GM12878 (cell line): ENCODE data around the gene PAF1. TPM values are rescaled to one million over a fixed set of nuclear protein-coding genes. Genes with fewer than 3 reads are reported as not detected.
A peak's percentile ranks its signal among the peaks of the same experiment; 100 is the strongest.

ENCODE experiments used
- BCL11A ChIP-seq: IDR thresholded peaks from 2 replicates; pipeline ENCODE4 v1.6.1; 2011; ENCODE audit warnings: low read depth, low read length
- CREB1 ChIP-seq: IDR thresholded peaks from 2 replicates; pipeline ENCODE4 v1.6.1; 2012; ENCODE audit warnings: low read depth, mild to moderate bottlenecking, inconsistent platforms
- E2F4 ChIP-seq: IDR thresholded peaks from 2 replicates; pipeline ENCODE4 v1.6.1; 2012; ENCODE audit warnings: low read depth, low read length, improper control_type of control experiment
- EP300 ChIP-seq, 2 experiments: fragments of 150-350 bp in 1 of 2; IDR thresholded peaks; 2 replicates each; pipeline ENCODE4 v1.6.1; 2011 to 2012; ENCODE audit warnings: low read depth in 2 of 2, low read length in 2 of 2, borderline replicate concordance in 1 of 2, improper control_type of control experiment in 1 of 2, inconsistent platforms in 1 of 2; ENCODE audit not compliant: control insufficient read depth in 1 of 2
- ESRRA ChIP-seq: IDR thresholded peaks from 2 replicates; pipeline ENCODE4 v1.6.1; 2012; ENCODE audit warnings: mild to moderate bottlenecking, low read length, improper control_type of control experiment
- IRF3 ChIP-seq: fragments of 450-650 bp; IDR thresholded peaks from 2 replicates; pipeline ENCODE4 v1.6.1; 2014; ENCODE audit warnings: mild to moderate bottlenecking
- MEF2A ChIP-seq: IDR thresholded peaks from 2 replicates; pipeline ENCODE4 v1.6.1; 2011; ENCODE audit warnings: low read depth, mild to moderate bottlenecking, low read length, moderate library complexity; ENCODE audit not compliant: insufficient read depth
- MTA2 ChIP-seq: fragments of 450-650 bp; IDR thresholded peaks from 2 replicates; pipeline ENCODE4 v1.6.1; 2016; ENCODE audit warnings: low read depth, mild to moderate bottlenecking, moderate library complexity
- PML ChIP-seq: IDR thresholded peaks from 2 replicates; pipeline ENCODE4 v1.6.1; 2012; ENCODE audit warnings: low read length, inconsistent platforms
- POLR2AphosphoS2 ChIP-seq: IDR thresholded peaks from 2 replicates; pipeline ENCODE4 v1.6.1; 2011; ENCODE audit warnings: low read depth, mild to moderate bottlenecking, low read length, improper control_type of control experiment, moderate library complexity
- PRDM15 ChIP-seq: fragments of 450-650 bp; formaldehyde crosslinking; IDR thresholded peaks from 2 replicates; pipeline ENCODE4 v1.4.0; 2020; ENCODE audit warnings: mild to moderate bottlenecking, moderate library complexity
- RBBP5 ChIP-seq: fragments of 200-600 bp; sonication (generic); conservative IDR thresholded peaks from 2 replicates; pipeline ENCODE4 v1.6.1; 2016
- RELA ChIP-seq: fragments of 450-650 bp; IDR thresholded peaks from 2 replicates; pipeline ENCODE4 v1.8.0; 2014; ENCODE audit warnings: borderline replicate concordance; ENCODE audit not compliant: partially characterized antibody
- TCF3 ChIP-seq: IDR thresholded peaks from 2 replicates; pipeline ENCODE4 v1.6.1; 2012; ENCODE audit warnings: low read depth, mild to moderate bottlenecking, low read length, borderline replicate concordance; ENCODE audit not compliant: insufficient read depth
- USF2 ChIP-seq: IDR thresholded peaks from 2 replicates; pipeline ENCODE4 v1.6.1; 2011; ENCODE audit warnings: low read depth, low read length, improper control_type of control experiment, borderline replicate concordance
- ZBTB40 ChIP-seq: fragments of 450-650 bp; IDR thresholded peaks from 2 replicates; pipeline ENCODE4 v1.6.1; 2016; ENCODE audit warnings: mild to moderate bottlenecking, moderate library complexity, borderline replicate concordance
- ZSCAN29 ChIP-seq: fragments of 450-650 bp; IDR thresholded peaks from 2 replicates; pipeline ENCODE4 v1.6.1; 2017; ENCODE audit warnings: mild to moderate bottlenecking, moderate library complexity
- polyA plus RNA-seq, 11 experiments: library from polyadenylated mRNA; depleted of rRNA in 4 of 11; unstranded in 6 of 11; stranded (reverse) in 5 of 11; fragments of >200 nt; fragmentation: Nextera tagmentation in 4 of 11; fragmentation: Illumina TruSeq in 1 of 11; extraction: Ambion mirVana in 4 of 11; extraction: Trizol in 1 of 11; gene quantifications; 1 replicate in 1 of 11; 2 replicates in 10 of 11; pipeline versions ENCODE4 v1.2.1 to v1.2.3, GENCODE V29; 2011 to 2016; ENCODE audit warnings: inconsistent platforms in 2 of 11, missing spikeins in 2 of 11, low read depth in 1 of 11
- total RNA-seq, 4 experiments: library from RNA; depleted of rRNA in 3 of 4; stranded (reverse); fragments of >200 nt in 3 of 4; fragmentation: Illumina TruSeq in 1 of 4; extraction: Trizol in 1 of 4; gene quantifications; 2 replicates each; pipeline versions ENCODE4 v1.2.1 to v1.2.3, GENCODE V29; 2013 to 2021

The PAF1 gene
- total and polyA plus RNA-seq, 10 of the 15 experiments (the other 5 are each of a cell fraction or from before 2014, with no cell fraction given), result 1.7 to 45.8 (median 39.6) TPM

- TF ChIP-seq E2F4 (0 out of 2 replicates have a peak, but pooled peaks have one; percentile 38), ZSCAN29 (no peak), ESRRA (no peak; the same call in 1 of the 2 replicates), PRDM15 (CRISPR knock-in tag) (no peak), ZBTB40 (no peak), CREB1 (no peak), TCF3 (no peak), EP300 (IDR thresholded peaks at IDR 0.05; ENCODE audit: borderline replicate concordance in 1 of 2, control insufficient read depth in 1 of 2, low read depth in 2 of 2, low read length in 2 of 2) (peak in 1 of 2 experiments; percentile 4; a peak in 1 of 4 replicates), PML (no peak), RBBP5 (no peak), POLR2AphosphoS2 (0 out of 2 replicates have a peak, but pooled peaks have one; percentile 33), MTA2 (peak; percentile 46; the same call in 1 of the 2 replicates), RELA (peak; percentile 74), MEF2A (peak; percentile 44; the same call in 1 of the 2 replicates), USF2 (no peak), IRF3 (no peak), BCL11A (no peak)
Measured at GRCh38 chr19:39397360-39398296, 6.7 kb upstream of the PAF1 start (continued).
